AG10803 (cell line): Measurements from ENCODE around the gene ST6GALNAC6.

Source experiments
- DNase-seq: peaks from one replicate; pipeline ENCODE4 v3.0.0; 2010; ENCODE audit warnings: low read depth
- H3K4me3 ChIP-seq: 2 replicates; pipeline ENCODE4 v1.5.1; 2011; ENCODE audit warnings: mild to moderate bottlenecking, low read length, control low read depth
- CTCF ChIP-seq: conservative IDR thresholded peaks from 2 replicates; pipeline ENCODE4 v1.5.1; 2011; ENCODE audit warnings: mild to moderate bottlenecking, low read length, control low read depth, inconsistent platforms

ST6GALNAC6 gene

GRCh38 chr9:127920794-127921193, 21.4 kb upstream of the ST6GALNAC6 start:
- DNase-seq, result no peak
- TF ChIP-seq CTCF, result no peak
- no peak overlapping the region for H3K4me3 ChIP-seq

GRCh38 chr9:127919253-127919815, 19.9 kb upstream of the ST6GALNAC6 start:
- no peak for TF ChIP-seq CTCF
- H3K4me3 ChIP-seq, result no peak overlapping the region
- peak; percentile 100 for DNase-seq

GRCh38 chr9:127918183-127919107, 19.0 kb upstream of the ST6GALNAC6 start:
- 0 out of 2 replicates have a peak, but pooled peaks have one; percentile 5 for TF ChIP-seq CTCF
- peak; percentile 55 for DNase-seq
- no peak overlapping the region for H3K4me3 ChIP-seq

GRCh38 chr9:127917603-127918002, 18.2 kb upstream of the ST6GALNAC6 start:
- no peak for TF ChIP-seq CTCF
- no peak for DNase-seq
- no peak overlapping the region for H3K4me3 ChIP-seq

- DNase-seq, result peak; percentile 90
- no peak for TF ChIP-seq CTCF
- peak within 1 kb of the TSS; percentile 80 for H3K4me3 ChIP-seq
Measured at GRCh38 chr9:127916720-127917581, 17.5 kb upstream of the ST6GALNAC6 start, which contains the start of gene ST6GALNAC4. ST6GALNAC4 (minus strand) TSS chr9:127917041; CDS start chr9:127916419, 622 bp downstream.

GRCh38 chr9:127915801-127916719, 16.7 kb upstream of the ST6GALNAC6 start:
- DNase-seq, result no peak
- no peak for TF ChIP-seq CTCF
- peak overlapping the region; percentile 80 for H3K4me3 ChIP-seq
